Neural cell (in vitro differentiated cells): Measurements from ENCODE around the gene CRYM. TPM values are rescaled to one million over a fixed set of nuclear protein-coding genes. Genes with fewer than 3 reads are reported as not detected.

Experiments
- H2AFZ ChIP-seq: fragments of 200-600, 300-800 bp; sonication (generic), shearing (Covaris generic); 2 replicates; pipeline ENCODE4 v1.6.0; 2014; ENCODE audit warnings: low read depth, mild to moderate bottlenecking, antibody characterized with exemption, low read length, moderate library complexity
- H3F3A ChIP-seq: fragments of 200-600 bp; shearing (Covaris generic); 2 replicates; pipeline ENCODE4 v1.6.1; 2016; ENCODE audit warnings: mild to moderate bottlenecking, moderate library complexity, mixed read lengths, antibody characterized with exemption, low read length; ENCODE audit not compliant: insufficient read depth, poor library complexity, severe bottlenecking
- H3K27ac ChIP-seq: fragments of 200-600, 300-800 bp; sonication (generic), shearing (Covaris generic); 2 replicates; pipeline ENCODE4 v1.5.1; 2014; ENCODE audit warnings: mild to moderate bottlenecking, low read length, moderate library complexity
- H3K27me3 ChIP-seq: fragments of 300-800, 200-600 bp; sonication (generic), shearing (Covaris generic); 2 replicates; pipeline ENCODE4 v1.6.0; 2014; ENCODE audit warnings: mild to moderate bottlenecking, low read depth, low read length, moderate library complexity; ENCODE audit not compliant: insufficient read depth
- H3K36me3 ChIP-seq: fragments of 300-800, 200-600 bp; sonication (generic), shearing (Covaris generic); 2 replicates; pipeline ENCODE4 v1.5.1; 2014; ENCODE audit warnings: mild to moderate bottlenecking, antibody characterized with exemption, low read length, moderate library complexity; ENCODE audit not compliant: insufficient read depth
- H3K4me2 ChIP-seq: fragments of 300-800, 200-600 bp; sonication (generic), shearing (Covaris generic); 2 replicates; pipeline ENCODE4 v1.6.0; 2014; ENCODE audit warnings: mild to moderate bottlenecking, low read length
- H3K4me3 ChIP-seq: fragments of 300-800, 200-600 bp; sonication (generic), shearing (Covaris generic); 2 replicates; pipeline ENCODE4 v1.5.1; 2014; ENCODE audit warnings: mild to moderate bottlenecking, low read length, moderate library complexity
- H3K79me2 ChIP-seq: fragments of 200-600 bp; shearing (Covaris generic); replicated peaks from 2 replicates; pipeline ENCODE4 v1.6.0; 2014; ENCODE audit warnings: mild to moderate bottlenecking, low read length, moderate library complexity; ENCODE audit not compliant: insufficient read depth
- H3K9ac ChIP-seq: fragments of 300-800, 200-600 bp; sonication (generic), shearing (Covaris generic); 2 replicates; pipeline ENCODE4 v1.6.1; 2016; ENCODE audit warnings: mild to moderate bottlenecking, low read length, mixed read lengths
- H3K9me2 ChIP-seq: fragments of 200-600 bp; shearing (Covaris generic); 2 replicates; pipeline ENCODE4 v1.6.1; 2016; ENCODE audit warnings: mild to moderate bottlenecking, low read length, mixed read lengths; ENCODE audit not compliant: insufficient read depth
- H3K9me3 ChIP-seq: fragments of 200-600, 300-800 bp; sonication (generic), shearing (Covaris generic); 2 replicates; pipeline ENCODE4 v1.6.1; 2016; ENCODE audit warnings: mild to moderate bottlenecking, mixed run types, low read length, moderate library complexity, mixed read lengths
- H4K20me1 ChIP-seq: fragments of 200-600 bp; shearing (Covaris generic); 2 replicates; pipeline ENCODE4 v1.6.1; 2016; ENCODE audit warnings: mild to moderate bottlenecking, mixed run types; ENCODE audit not compliant: insufficient read depth
- EP300 ChIP-seq: fragments of 450-650 bp; conservative IDR thresholded peaks from 2 replicates; pipeline ENCODE4 v1.6.1; 2014; ENCODE audit warnings: antibody characterized with exemption, mild to moderate bottlenecking, moderate library complexity; ENCODE audit not compliant: poor library complexity, severe bottlenecking
- EZH2 ChIP-seq: fragments of 200-600, 300-800 bp; shearing (Covaris generic), sonication (generic); IDR thresholded peaks from 2 replicates; pipeline ENCODE4 v1.6.1; 2014; ENCODE audit warnings: antibody characterized with exemption, low read length, borderline replicate concordance, mild to moderate bottlenecking; ENCODE audit not compliant: insufficient read depth, poor library complexity, severe bottlenecking
- MXI1 ChIP-seq: fragments of 450-650 bp; conservative IDR thresholded peaks from 2 replicates; pipeline ENCODE4 v1.6.1; 2014; ENCODE audit warnings: antibody characterized with exemption, mild to moderate bottlenecking; ENCODE audit not compliant: poor library complexity, severe bottlenecking
- POLR2AphosphoS5 ChIP-seq: IDR thresholded peaks from 2 replicates; pipeline ENCODE4 v1.6.1; 2012
- RAD21 ChIP-seq: fragments of 450-650 bp; conservative IDR thresholded peaks from 2 replicates; pipeline ENCODE4 v1.6.1; 2014; ENCODE audit warnings: antibody characterized with exemption, mild to moderate bottlenecking, moderate library complexity
- SMC3 ChIP-seq: fragments of 450-650 bp; conservative IDR thresholded peaks from 2 replicates; pipeline ENCODE4 v1.6.1; 2014; ENCODE audit warnings: antibody characterized with exemption, mild to moderate bottlenecking, moderate library complexity; ENCODE audit not compliant: poor library complexity
- TAF1 ChIP-seq: IDR thresholded peaks from 2 replicates; pipeline ENCODE4 v1.6.1; 2012; ENCODE audit warnings: low read depth
- polyA plus RNA-seq: library from polyadenylated mRNA; depleted of rRNA; stranded (reverse); fragments of >200 nt; gene quantifications from 2 replicates; pipeline ENCODE4 v1.2.3, GENCODE V29; 2014
- TF ChIP-seq, protein P1 (sequence below): fragments of 450-650 bp; IDR thresholded peaks from 2 replicates; pipeline ENCODE4 v1.5.1; 2014; ENCODE audit warnings: antibody characterized with exemption, mild to moderate bottlenecking, moderate library complexity; ENCODE audit not compliant: poor library complexity, severe bottlenecking
- TF ChIP-seq, protein P2 (sequence below): IDR thresholded peaks from 2 replicates; pipeline ENCODE4 v1.6.1; 2012; ENCODE audit warnings: borderline replicate concordance

Gene CRYM
- polyA plus RNA-seq, 1 donor from 2014 or later: 3.8 TPM

DNA sequence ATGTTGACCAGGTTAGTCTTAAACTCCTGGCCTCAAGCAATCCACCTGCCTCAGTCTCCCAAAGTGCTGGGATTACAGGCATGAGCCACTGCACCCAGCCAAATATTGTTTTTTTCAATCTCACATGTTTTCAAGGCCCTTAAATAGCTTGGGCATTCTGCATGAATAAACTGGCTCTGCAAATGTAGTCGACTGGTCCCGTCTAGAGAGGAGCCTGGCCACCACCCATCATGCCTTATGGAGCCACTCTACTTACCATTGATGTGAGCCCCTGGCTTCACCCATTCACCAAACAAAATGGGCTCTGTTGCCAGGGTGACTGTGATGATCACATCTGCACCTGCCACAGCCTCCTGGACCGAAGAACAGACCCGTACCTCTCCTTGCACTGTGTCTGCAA lies 10.8 kb downstream of the CRYM start:
- no peaks in the 10 kb centered on the region for H3F3A ChIP-seq
- no peak overlapping the region for H3K27ac ChIP-seq

DNA sequence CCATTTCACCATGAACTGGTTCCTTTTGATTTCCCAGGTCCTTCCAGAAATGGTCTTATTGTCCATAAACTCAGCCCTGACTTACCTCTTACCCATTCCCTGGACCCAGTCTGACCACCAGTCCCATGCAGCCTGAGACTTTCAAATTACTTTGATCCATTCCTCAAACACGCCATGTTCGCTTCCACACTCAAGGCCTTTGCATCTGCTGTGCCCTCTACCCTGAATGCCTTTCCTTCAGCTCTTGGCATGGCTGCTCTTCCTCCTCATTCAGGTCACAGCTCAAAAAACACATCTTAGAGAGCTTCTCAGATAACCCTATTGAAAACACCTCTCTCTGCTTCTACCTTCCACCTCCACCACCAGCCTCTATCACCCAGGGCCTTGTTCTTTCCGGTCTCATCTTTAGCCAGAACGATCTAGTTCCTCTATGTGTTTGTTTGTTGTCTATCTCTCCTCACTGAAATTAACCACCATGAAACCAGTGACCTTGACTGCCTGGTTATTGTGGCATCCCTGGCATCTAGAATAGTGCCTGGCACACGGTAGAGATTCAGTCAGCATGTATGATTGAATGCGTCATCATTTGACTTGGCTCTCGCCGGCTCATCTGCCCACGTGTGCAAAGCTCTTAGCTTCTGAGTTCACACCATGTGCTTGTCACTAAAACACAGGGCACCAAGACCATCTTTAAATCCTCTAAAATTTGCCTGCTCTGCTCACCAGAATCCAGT lies 12.8 kb downstream of the CRYM start:
- Histone ChIP-seq H3K27me3 (no peaks in the 10 kb centered on the region), H3K9me3 (no peaks in the 10 kb centered on the region), H4K20me1 (no peaks in the 10 kb centered on the region), H3K36me3 (no peaks in the 10 kb centered on the region), H3K27ac (no peak overlapping the region), H3K4me3 (no peak overlapping the region), H2AFZ (no peak overlapping the region), H3F3A (no peaks in the 10 kb centered on the region), H3K9me2 (no peaks in the 10 kb centered on the region), H3K4me2 (no peak overlapping the region), H3K79me2 (no peaks in the 10 kb centered on the region), H3K9ac (no peak overlapping the region)
- TF ChIP-seq TAF1 (no peak), SMC3 (no peak), POLR2AphosphoS5 (no peak), MXI1 (no peak), EZH2 (no peak), EP300 (no peak), RAD21 (no peak)
- TF ChIP-seq, protein P1, sequence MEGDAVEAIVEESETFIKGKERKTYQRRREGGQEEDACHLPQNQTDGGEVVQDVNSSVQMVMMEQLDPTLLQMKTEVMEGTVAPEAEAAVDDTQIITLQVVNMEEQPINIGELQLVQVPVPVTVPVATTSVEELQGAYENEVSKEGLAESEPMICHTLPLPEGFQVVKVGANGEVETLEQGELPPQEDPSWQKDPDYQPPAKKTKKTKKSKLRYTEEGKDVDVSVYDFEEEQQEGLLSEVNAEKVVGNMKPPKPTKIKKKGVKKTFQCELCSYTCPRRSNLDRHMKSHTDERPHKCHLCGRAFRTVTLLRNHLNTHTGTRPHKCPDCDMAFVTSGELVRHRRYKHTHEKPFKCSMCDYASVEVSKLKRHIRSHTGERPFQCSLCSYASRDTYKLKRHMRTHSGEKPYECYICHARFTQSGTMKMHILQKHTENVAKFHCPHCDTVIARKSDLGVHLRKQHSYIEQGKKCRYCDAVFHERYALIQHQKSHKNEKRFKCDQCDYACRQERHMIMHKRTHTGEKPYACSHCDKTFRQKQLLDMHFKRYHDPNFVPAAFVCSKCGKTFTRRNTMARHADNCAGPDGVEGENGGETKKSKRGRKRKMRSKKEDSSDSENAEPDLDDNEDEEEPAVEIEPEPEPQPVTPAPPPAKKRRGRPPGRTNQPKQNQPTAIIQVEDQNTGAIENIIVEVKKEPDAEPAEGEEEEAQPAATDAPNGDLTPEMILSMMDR: no peak
- TF ChIP-seq, protein P2, sequence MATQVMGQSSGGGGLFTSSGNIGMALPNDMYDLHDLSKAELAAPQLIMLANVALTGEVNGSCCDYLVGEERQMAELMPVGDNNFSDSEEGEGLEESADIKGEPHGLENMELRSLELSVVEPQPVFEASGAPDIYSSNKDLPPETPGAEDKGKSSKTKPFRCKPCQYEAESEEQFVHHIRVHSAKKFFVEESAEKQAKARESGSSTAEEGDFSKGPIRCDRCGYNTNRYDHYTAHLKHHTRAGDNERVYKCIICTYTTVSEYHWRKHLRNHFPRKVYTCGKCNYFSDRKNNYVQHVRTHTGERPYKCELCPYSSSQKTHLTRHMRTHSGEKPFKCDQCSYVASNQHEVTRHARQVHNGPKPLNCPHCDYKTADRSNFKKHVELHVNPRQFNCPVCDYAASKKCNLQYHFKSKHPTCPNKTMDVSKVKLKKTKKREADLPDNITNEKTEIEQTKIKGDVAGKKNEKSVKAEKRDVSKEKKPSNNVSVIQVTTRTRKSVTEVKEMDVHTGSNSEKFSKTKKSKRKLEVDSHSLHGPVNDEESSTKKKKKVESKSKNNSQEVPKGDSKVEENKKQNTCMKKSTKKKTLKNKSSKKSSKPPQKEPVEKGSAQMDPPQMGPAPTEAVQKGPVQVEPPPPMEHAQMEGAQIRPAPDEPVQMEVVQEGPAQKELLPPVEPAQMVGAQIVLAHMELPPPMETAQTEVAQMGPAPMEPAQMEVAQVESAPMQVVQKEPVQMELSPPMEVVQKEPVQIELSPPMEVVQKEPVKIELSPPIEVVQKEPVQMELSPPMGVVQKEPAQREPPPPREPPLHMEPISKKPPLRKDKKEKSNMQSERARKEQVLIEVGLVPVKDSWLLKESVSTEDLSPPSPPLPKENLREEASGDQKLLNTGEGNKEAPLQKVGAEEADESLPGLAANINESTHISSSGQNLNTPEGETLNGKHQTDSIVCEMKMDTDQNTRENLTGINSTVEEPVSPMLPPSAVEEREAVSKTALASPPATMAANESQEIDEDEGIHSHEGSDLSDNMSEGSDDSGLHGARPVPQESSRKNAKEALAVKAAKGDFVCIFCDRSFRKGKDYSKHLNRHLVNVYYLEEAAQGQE: no peak

More for the DNA sequence above, 10.8 kb downstream of the CRYM start:
- H4K20me1 ChIP-seq: no peaks in the 10 kb centered on the region
- H3K4me3 ChIP-seq: no peak overlapping the region
- TF ChIP-seq, protein P1: no peak
- TF ChIP-seq RAD21: no peak
- no peak for TF ChIP-seq MXI1
- H3K36me3 ChIP-seq: no peaks in the 10 kb centered on the region
- H2AFZ ChIP-seq: no peak overlapping the region
- H3K9me2 ChIP-seq: no peaks in the 10 kb centered on the region
- H3K27me3 ChIP-seq: no peaks in the 10 kb centered on the region
- no peak overlapping the region for H3K9ac ChIP-seq
- no peak overlapping the region for H3K4me2 ChIP-seq
- no peaks in the 10 kb centered on the region for H3K9me3 ChIP-seq
- no peaks in the 10 kb centered on the region for H3K79me2 ChIP-seq
